Gastroesophageal sphincter (tissue), 3 donors: ENCODE data around the gene HIVEP2.

Experiments
- CTCF ChIP-seq, 4 experiments: fragments of 200-600 bp in 2 of 4; fragments of 450-650 bp in 2 of 4; sonication (generic) in 1 of 4; IDR thresholded peaks; one replicate each; pipeline ENCODE4 v1.5.1; 2017 to 2019; ENCODE audit warnings: antibody characterized with exemption in 4 of 4, mild to moderate bottlenecking in 2 of 4, moderate library complexity in 2 of 4
- EP300 ChIP-seq: sonication (generic); formaldehyde crosslinking; IDR thresholded peaks from one replicate; pipeline ENCODE4 v1.6.1; 2017; ENCODE audit warnings: antibody characterized with exemption, mild to moderate bottlenecking
- POLR2A ChIP-seq, 2 donors: fragments of 450-650 bp; IDR thresholded peaks; one replicate each; pipeline ENCODE4 v1.6.1; 2017; ENCODE audit warnings: antibody characterized with exemption in 2 of 2, mild to moderate bottlenecking in 2 of 2, moderate library complexity in 1 of 2
- POLR2AphosphoS5 ChIP-seq: sonication (generic); formaldehyde crosslinking; IDR thresholded peaks from one replicate; pipeline ENCODE4 v1.6.1; 2017; ENCODE audit warnings: antibody characterized with exemption

GRCh38 chr6:142799639-142800038, 145.3 kb downstream of the HIVEP2 start:
- no peak for TF ChIP-seq POLR2AphosphoS5
- TF ChIP-seq EP300 = no peak
- no peak for TF ChIP-seq POLR2A (IDR thresholded peaks at IDR 0.05)
- no peak for TF ChIP-seq CTCF (IDR thresholded peaks at IDR 0.05)
